Mesenchymal stem cell (in vitro differentiated cells and primary cell): Measurements from ENCODE around the gene GRIN2C.

Source experiments
- DNase-seq: peaks from one replicate; pipeline ENCODE4 v3.0.0-alpha.2; 2013
- H2AFZ ChIP-seq: one replicate; pipeline ENCODE4 v1.6.1; 2013; ENCODE audit warnings: low read depth, mild to moderate bottlenecking, control low read depth, inconsistent platforms, low read length, moderate library complexity
- H2AK5ac ChIP-seq: 2 replicates; pipeline ENCODE4 v1.6.1; 2013; ENCODE audit warnings: low read length, moderate library complexity, mild to moderate bottlenecking, inconsistent platforms; ENCODE audit not compliant: severe bottlenecking
- H2BK120ac ChIP-seq: one replicate; pipeline ENCODE4 v1.6.1; 2013; ENCODE audit warnings: low read depth, mild to moderate bottlenecking, inconsistent platforms, low read length, moderate library complexity
- H2BK12ac ChIP-seq, 2 experiments: one replicate each; pipeline ENCODE4 v1.6.1; 2013; ENCODE audit warnings: inconsistent platforms in 2 of 2, low read length in 2 of 2, mild to moderate bottlenecking in 2 of 2, moderate library complexity in 2 of 2, control low read depth in 1 of 2
- H2BK15ac ChIP-seq: one replicate; pipeline ENCODE4 v1.6.1; 2013; ENCODE audit warnings: mild to moderate bottlenecking, low read depth, inconsistent platforms; ENCODE audit not compliant: poor library complexity, severe bottlenecking
- H2BK5ac ChIP-seq: 2 replicates; pipeline ENCODE4 v1.6.1; 2013; ENCODE audit warnings: low read depth, mild to moderate bottlenecking, low read length, control low read depth, inconsistent platforms; ENCODE audit not compliant: poor library complexity, severe bottlenecking
- H3K14ac ChIP-seq, 2 experiments: one replicate each; pipeline ENCODE4 v1.6.1; 2013; ENCODE audit warnings: inconsistent platforms in 2 of 2, low read length in 2 of 2, control low read depth in 1 of 2, mild to moderate bottlenecking in 1 of 2, moderate library complexity in 1 of 2
- H3K18ac ChIP-seq, 2 experiments: one replicate each; pipeline ENCODE4 v1.6.1; 2013; ENCODE audit warnings: inconsistent platforms in 2 of 2, low read length in 2 of 2, control low read depth in 1 of 2, low read depth in 1 of 2, mild to moderate bottlenecking in 1 of 2
- H3K23ac ChIP-seq, 2 experiments: one replicate each; pipeline ENCODE4 v1.6.1; 2013; ENCODE audit warnings: inconsistent platforms in 2 of 2, low read length in 2 of 2, mild to moderate bottlenecking in 2 of 2, moderate library complexity in 2 of 2, control low read depth in 1 of 2
- H3K27ac ChIP-seq: 2 replicates; pipeline ENCODE4 v1.5.1; 2013; ENCODE audit warnings: mild to moderate bottlenecking, moderate library complexity, low read length, control low read depth, inconsistent platforms; ENCODE audit not compliant: poor library complexity, severe bottlenecking
- H3K27me3 ChIP-seq, 2 experiments: 2 replicates each; pipeline versions ENCODE4 v1.6.1 to v1.7.0; 2013; ENCODE audit warnings: low read length in 2 of 2, mild to moderate bottlenecking in 2 of 2, moderate library complexity in 2 of 2, control low read depth in 1 of 2, inconsistent platforms in 1 of 2; ENCODE audit not compliant: control insufficient read depth in 1 of 2, insufficient read depth in 1 of 2
- H3K36me3 ChIP-seq, 2 experiments: 2 replicates each; pipeline versions ENCODE4 v1.6.1 to v1.7.0; 2013; ENCODE audit warnings: low read length in 2 of 2, control low read depth in 1 of 2, inconsistent platforms in 1 of 2, low read depth in 1 of 2, mild to moderate bottlenecking in 1 of 2; ENCODE audit not compliant: insufficient read depth in 2 of 2, control insufficient read depth in 1 of 2
- H3K4ac ChIP-seq, 2 experiments: one replicate each; pipeline ENCODE4 v1.6.1; 2013; ENCODE audit warnings: inconsistent platforms in 2 of 2, low read length in 2 of 2, mild to moderate bottlenecking in 2 of 2, moderate library complexity in 2 of 2, control low read depth in 1 of 2, low read depth in 1 of 2
- H3K4me1 ChIP-seq: 2 replicates; pipeline ENCODE4 v1.6.1; 2013; ENCODE audit warnings: low read depth, low read length, control low read depth; ENCODE audit not compliant: control insufficient read depth, insufficient read depth
- H3K4me2 ChIP-seq: 2 replicates; pipeline ENCODE4 v1.6.1; 2013; ENCODE audit warnings: low read length, mild to moderate bottlenecking, inconsistent platforms; ENCODE audit not compliant: poor library complexity, severe bottlenecking
- H3K4me3 ChIP-seq, 2 experiments: 2 replicates each; pipeline versions ENCODE4 v1.5.1 to v1.7.0; 2013; ENCODE audit warnings: low read length in 2 of 2, mild to moderate bottlenecking in 2 of 2, control low read depth in 1 of 2, low read depth in 1 of 2; ENCODE audit not compliant: insufficient read depth in 1 of 2
- H3K79me1 ChIP-seq: replicated peaks from 2 replicates; pipeline ENCODE4 v1.6.1; 2013; ENCODE audit warnings: mild to moderate bottlenecking, control low read depth, low read length, inconsistent platforms; ENCODE audit not compliant: poor library complexity, severe bottlenecking
- H3K9ac ChIP-seq: 2 replicates; pipeline ENCODE4 v1.7.0; 2013; ENCODE audit warnings: mild to moderate bottlenecking, low read length, moderate library complexity
- H3K9me3 ChIP-seq: 2 replicates; pipeline ENCODE4 v1.7.0; 2013; ENCODE audit warnings: mild to moderate bottlenecking, low read length; ENCODE audit not compliant: control insufficient read depth
- H4K8ac ChIP-seq: one replicate; pipeline ENCODE4 v1.6.1; 2013; ENCODE audit warnings: inconsistent platforms, mild to moderate bottlenecking, low read length, moderate library complexity
- H4K91ac ChIP-seq: one replicate; pipeline ENCODE4 v1.6.1; 2013; ENCODE audit warnings: mild to moderate bottlenecking, low read length, inconsistent platforms
- WGBS: methylation state at CpG from one replicate; pipeline ENCODE4 v1.1.7; 2013; ENCODE audit warnings: mixed read lengths; 5-methylcytosine and 5-hydroxymethylcytosine counted together

GRIN2C gene

DNA sequence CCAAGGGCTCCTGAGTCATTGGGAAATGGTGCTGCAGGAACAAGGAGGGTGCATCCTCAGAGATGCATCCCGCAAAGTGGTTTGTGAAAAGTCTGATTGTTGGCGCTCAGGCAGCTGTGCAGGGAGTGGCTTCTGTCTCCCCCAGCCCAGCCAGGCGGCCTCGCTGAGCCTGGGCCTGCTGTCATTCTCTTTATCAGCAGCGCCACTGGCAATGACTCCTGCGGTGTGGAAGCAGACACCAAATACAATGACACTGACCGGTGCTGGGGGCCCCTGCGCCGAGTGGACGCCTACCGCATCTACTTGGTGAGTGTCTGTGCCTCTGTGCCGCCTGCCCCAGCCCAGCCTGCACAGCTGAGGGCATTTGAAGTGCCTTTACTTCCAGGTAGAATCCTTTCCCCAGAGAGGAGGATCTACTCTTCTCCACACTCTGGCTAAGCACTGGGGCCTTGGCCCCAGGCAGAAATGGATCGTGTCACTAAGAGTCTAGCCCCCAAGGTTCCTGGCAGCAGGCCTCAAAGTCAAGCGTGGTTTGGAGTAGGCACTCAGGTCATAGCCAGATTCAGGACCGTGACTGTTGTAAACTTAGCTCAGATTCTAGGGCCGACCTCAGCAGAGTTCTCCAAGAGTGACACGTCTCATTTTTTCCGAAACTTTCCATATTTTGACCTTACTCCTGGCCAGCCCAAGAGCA is 64.2 kb downstream of the GRIN2C start:
- H4K91ac ChIP-seq, result no peak overlapping the region
- no peak overlapping the region for H4K8ac ChIP-seq
- no peak overlapping the region for H3K4me2 ChIP-seq
- no peak overlapping the region for H3K4ac ChIP-seq
- no peak overlapping the region for H3K27ac ChIP-seq
- no peak overlapping the region for H2BK120ac ChIP-seq
- no peaks in the 10 kb centered on the region for H3K9me3 ChIP-seq
- no peak overlapping the region for H2AFZ ChIP-seq
- no peak overlapping the region for H3K14ac ChIP-seq
- no peak overlapping the region for H3K4me3 ChIP-seq
- H2BK5ac ChIP-seq, result no peak overlapping the region
- H3K4me1 ChIP-seq, result peaks cover 36% of the 10 kb centered on the region
- H2BK12ac ChIP-seq, result no peak overlapping the region
- no peak overlapping the region for H3K23ac ChIP-seq
- H3K27me3 ChIP-seq, result no peaks in the 10 kb centered on the region
- no peaks in the 10 kb centered on the region for H3K79me1 ChIP-seq
- no peak overlapping the region for H3K18ac ChIP-seq
- WGBS, result 95% methylated on average over 18 of the region's 18 CpGs
- no peak overlapping the region for H2AK5ac ChIP-seq
- no peak for DNase-seq
- H2BK15ac ChIP-seq, result no peak overlapping the region
- H3K9ac ChIP-seq, result no peak overlapping the region
- peaks cover 66 to 84% of the 10 kb centered on the region in 2 experiments for H3K36me3 ChIP-seq

DNA sequence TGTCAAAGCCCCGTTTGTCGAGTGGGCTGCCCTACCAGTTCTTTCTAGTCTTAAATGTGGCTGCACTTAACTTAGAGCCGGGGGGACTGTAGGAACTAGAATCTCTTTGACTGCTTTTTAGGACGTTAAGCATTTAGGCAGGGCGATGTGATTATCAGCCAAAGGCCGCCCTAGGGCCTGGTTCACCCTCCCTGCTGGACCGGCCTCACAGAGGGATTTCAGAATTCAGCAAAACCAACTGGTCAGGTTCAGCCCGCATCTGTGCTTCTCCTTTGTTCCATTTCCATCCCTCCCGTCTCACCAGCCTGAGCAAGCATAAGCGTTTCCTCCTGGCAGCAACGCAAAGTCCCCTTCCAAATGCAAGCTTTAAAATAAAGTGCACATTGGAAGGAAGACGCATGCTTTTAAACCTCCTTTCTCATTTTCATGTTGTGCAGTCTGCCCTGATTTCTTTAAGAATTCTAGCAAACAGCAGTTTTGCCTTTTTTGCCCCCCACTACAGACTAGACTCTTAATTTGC is 67.0 kb downstream of the GRIN2C start:
- Histone ChIP-seq H3K9me3 (no peaks in the 10 kb centered on the region), H3K9ac (no peak overlapping the region), H3K79me1 (no peaks in the 10 kb centered on the region), H3K14ac (no peak overlapping the region), H2AK5ac (no peak overlapping the region), H2BK15ac (no peak overlapping the region), H3K4me3 (no peak overlapping the region), H4K91ac (no peak overlapping the region), H3K27me3 (no peaks in the 10 kb centered on the region), H2BK120ac (no peak overlapping the region), H3K4me2 (no peak overlapping the region), H2BK5ac (no peak overlapping the region), H2AFZ (no peak overlapping the region), H3K23ac (no peak overlapping the region), H3K4me1 (peaks cover 25% of the 10 kb centered on the region), H3K18ac (no peak overlapping the region), H2BK12ac (no peak overlapping the region), H3K27ac (no peak overlapping the region), H4K8ac (no peak overlapping the region), H3K36me3 (peaks cover 68 to 75% of the 10 kb centered on the region in 2 experiments), H3K4ac (no peak overlapping the region)
- WGBS, result 97% methylated on average over 12 of the region's 12 CpGs
- no peak for DNase-seq
